ENCODE measurements around the gene TRPM3. TPM values are rescaled to one million over a fixed set of nuclear protein-coding genes. Genes with fewer than 3 reads are reported as not detected.

The TRPM3 gene
- total RNA-seq: 1.7 and 3.1 TPM in 2 replicates

DNA sequence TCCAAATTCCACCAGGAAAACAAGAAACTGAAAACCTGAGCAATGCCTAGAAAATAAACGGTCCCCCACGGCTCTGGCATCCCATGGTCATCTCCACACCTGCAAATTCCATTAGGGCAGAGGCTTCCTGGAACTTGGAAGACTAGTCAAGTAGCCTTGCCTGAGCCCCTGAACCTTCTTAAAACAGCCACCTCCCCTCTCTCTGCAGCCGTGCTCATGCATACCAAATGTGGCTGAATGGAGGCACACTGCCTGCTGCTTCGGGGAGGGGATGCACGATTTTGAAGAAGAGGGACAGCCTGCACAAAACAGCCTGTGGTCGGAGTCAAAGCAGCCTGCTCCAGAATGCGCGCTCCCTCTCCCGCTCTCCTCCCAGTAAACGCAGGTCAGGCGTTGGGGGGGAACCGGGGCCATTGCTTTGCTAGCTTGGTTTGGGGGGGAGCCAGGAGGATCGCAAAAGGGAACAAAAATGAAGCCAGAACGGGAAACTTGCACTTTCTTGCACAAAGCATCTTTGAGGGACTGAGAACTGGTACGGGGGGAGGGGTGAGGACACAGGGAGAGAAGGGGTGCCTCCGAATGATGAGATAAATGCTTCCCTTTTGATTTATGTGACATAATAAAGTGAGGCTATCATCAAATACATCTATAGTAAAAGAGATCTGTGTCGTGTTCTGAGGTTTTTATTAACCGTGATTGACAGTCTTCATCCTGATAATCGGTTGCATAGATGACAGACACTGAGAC lies at the start of gene TRPM3:
TSS of gene TRPM3 (minus strand) at position 347 of the 747 bp plus-strand sequence. CDS start at position 80, 267 bp downstream.

